HCT116 (cell line): ENCODE measurements around the gene NAT16. TPM values are rescaled to one million over a fixed set of nuclear protein-coding genes. Genes with fewer than 3 reads are reported as not detected.
A peak's percentile ranks its signal among the peaks of the same experiment; 100 is the strongest.

Source experiments
- ATAC-seq: fragments of 200-7000 bp; cut with Tn5 transposase; 2 replicates; pipeline ENCODE4 v1.9.1; 2020; ENCODE audit warnings: mild to moderate bottlenecking, moderate library complexity
- BruUV-seq: library from RNA; stranded (reverse); fragments of 400-500 nt; replicated peaks from 2 replicates; lab custom pipeline; 2021; lab: Mats Ljungman, UMichigan
- CTCF ChIA-PET: fragments of 300-600 bp; sonication (Branson Sonifier 250); formaldehyde crosslinking; loops from one replicate; lab custom pipeline; 2021; ENCODE audit warnings: antibody characterized with exemption; lab: Charles Lee
- POLR2A ChIA-PET: fragments of 300-600, 350-600 bp; sonication (Branson Sonifier 250); formaldehyde crosslinking; loops from one replicate; lab custom pipeline; 2021; ENCODE audit warnings: antibody characterized with exemption; lab: Charles Lee
- RAD21 ChIA-PET, 2 experiments: fragments of 300-600 bp; sonication (Branson Sonifier 250); formaldehyde crosslinking; loops; one replicate each; lab custom pipeline; 2023; ENCODE audit warnings: low total read pairs in 2 of 2; ENCODE audit not compliant: uncharacterized antibody in 2 of 2, unreplicated experiment in 2 of 2, low non-redundant PET in 1 of 2; lab: Charles Lee
- DNase-seq: peaks from one replicate; pipeline ENCODE4 v3.0.0-alpha.2; 2010; ENCODE audit warnings: low read depth, low spot score
- H2AFZ ChIP-seq: fragments of 200-600 bp; shearing (Covaris generic), sonication (generic); 2 replicates; pipeline ENCODE4 v1.6.1; 2017; ENCODE audit warnings: low read depth, mixed run types, mixed read lengths, antibody characterized with exemption, low read length; ENCODE audit not compliant: poor library complexity, severe bottlenecking
- H3K27ac ChIP-seq: 2 replicates; pipeline ENCODE4 v1.5.1; 2012; ENCODE audit warnings: low read depth, low read length
- H3K27me3 ChIP-seq: fragments of 200-600 bp; sonication (generic); 2 replicates; pipeline ENCODE4 v1.6.1; 2016; ENCODE audit warnings: mixed run types, low read length, mixed read lengths; ENCODE audit not compliant: insufficient read depth
- H3K36me3 ChIP-seq, 2 experiments: fragments of 200-500 bp in 1 of 2; fragments of 200-600 bp in 1 of 2; sonication (Bioruptor generic) in 1 of 2; sonication (generic) in 1 of 2; 2 replicates each; pipeline versions ENCODE4 v1.5.1 to v1.6.1; 2014 to 2016; ENCODE audit warnings: low read length in 2 of 2, inconsistent platforms in 1 of 2, mixed read lengths in 1 of 2, mixed run types in 1 of 2; ENCODE audit not compliant: insufficient read depth in 2 of 2, control insufficient read depth in 1 of 2
- H3K4me1 ChIP-seq, 2 experiments: fragments of 200-600 bp in 1 of 2; sonication (generic) in 1 of 2; 2 replicates each; pipeline versions ENCODE4 v1.5.1 to v1.6.1; 2012 to 2017; ENCODE audit warnings: low read length in 2 of 2, inconsistent platforms in 1 of 2, mild to moderate bottlenecking in 1 of 2, mixed read lengths in 1 of 2, mixed run types in 1 of 2, moderate library complexity in 1 of 2; ENCODE audit not compliant: insufficient read depth in 2 of 2, control insufficient read depth in 1 of 2
- H3K4me2 ChIP-seq: fragments of 200-600 bp; sonication (generic); 2 replicates; pipeline ENCODE4 v1.6.1; 2017; ENCODE audit warnings: mixed run types, low read length, mixed read lengths
- H3K4me3 ChIP-seq, 2 experiments: fragments of 200-600 bp in 1 of 2; sonication (generic) in 1 of 2; replicated peaks in 1 of 2; 2 replicates each; pipeline ENCODE4 v1.5.1; 2011 to 2016; ENCODE audit warnings: low read length in 2 of 2, control low read depth in 1 of 2, low read depth in 1 of 2, mild to moderate bottlenecking in 1 of 2, mixed read lengths in 1 of 2, mixed run types in 1 of 2
- H3K79me2 ChIP-seq: fragments of 200-600 bp; sonication (generic); 2 replicates; pipeline ENCODE4 v1.6.1; 2017; ENCODE audit warnings: mild to moderate bottlenecking, mixed run types, low read length, moderate library complexity, mixed read lengths; ENCODE audit not compliant: insufficient read depth
- H3K9ac ChIP-seq: fragments of 200-600 bp; sonication (generic); 2 replicates; pipeline ENCODE4 v1.6.1; 2016; ENCODE audit warnings: low read length, mixed read lengths
- H3K9me2 ChIP-seq: fragments of 200-600 bp; sonication (generic), shearing (Covaris generic); 2 replicates; pipeline ENCODE4 v1.6.1; 2017; ENCODE audit warnings: mixed run types, mild to moderate bottlenecking, moderate library complexity; ENCODE audit not compliant: insufficient read depth
- H3K9me3 ChIP-seq, 2 experiments: fragments of 200-500 bp in 1 of 2; fragments of 200-600 bp in 1 of 2; sonication (Bioruptor generic) in 1 of 2; sonication (generic) in 1 of 2; 2 replicates each; pipeline ENCODE4 v1.6.1; 2014 to 2017; ENCODE audit warnings: low read length in 2 of 2, mixed read lengths in 2 of 2, inconsistent platforms in 1 of 2, low read depth in 1 of 2, mild to moderate bottlenecking in 1 of 2, mixed run types in 1 of 2, moderate library complexity in 1 of 2; ENCODE audit not compliant: control insufficient read depth in 1 of 2, insufficient read depth in 1 of 2
- H4K20me1 ChIP-seq: fragments of 200-600 bp; sonication (generic), shearing (Covaris generic); 2 replicates; pipeline ENCODE4 v1.6.1; 2017; ENCODE audit warnings: mixed run types, mild to moderate bottlenecking, moderate library complexity; ENCODE audit not compliant: insufficient read depth
- CBX3 ChIP-seq: IDR thresholded peaks from 2 replicates; pipeline ENCODE4 v1.6.1; 2012; ENCODE audit warnings: low read depth
- CEBPB ChIP-seq: IDR thresholded peaks from 2 replicates; pipeline ENCODE4 v1.6.1; 2012; ENCODE audit warnings: low read depth
- EZH2 ChIP-seq: fragments of 200-600 bp; sonication (generic); IDR thresholded peaks from 2 replicates; pipeline ENCODE4 v1.6.1; 2017; ENCODE audit warnings: antibody characterized with exemption, mixed run types
- FOSL1 ChIP-seq: IDR thresholded peaks from 2 replicates; pipeline ENCODE4 v1.6.1; 2012; ENCODE audit warnings: low read depth
- POLR2AphosphoS5 ChIP-seq: IDR thresholded peaks from 2 replicates; pipeline ENCODE4 v1.6.1; 2011; ENCODE audit warnings: mild to moderate bottlenecking, low read depth, low read length, moderate library complexity
- SIN3A ChIP-seq: IDR thresholded peaks from 2 replicates; pipeline ENCODE4 v1.6.1; 2012; ENCODE audit warnings: low read depth
- SRF ChIP-seq: IDR thresholded peaks from 2 replicates; pipeline ENCODE4 v1.6.1; 2012; ENCODE audit warnings: low read depth
- TCF7L2 ChIP-seq: IDR thresholded peaks from 2 replicates; pipeline ENCODE4 v1.7.0; 2011; ENCODE audit warnings: borderline replicate concordance, inconsistent platforms; ENCODE audit not compliant: insufficient read depth, insufficient read length; ENCODE audit errors: extremely low read depth
- YY1 ChIP-seq: IDR thresholded peaks from 2 replicates; pipeline ENCODE4 v1.6.1; 2011; ENCODE audit warnings: low read length, low read depth, moderate library complexity, mild to moderate bottlenecking; ENCODE audit not compliant: insufficient replicate concordance; ENCODE audit errors: extremely low read depth
- ZFX ChIP-seq: fragments of 450-650 bp; IDR thresholded peaks from 2 replicates; pipeline ENCODE4 v1.6.1; 2017
- intact Hi-C: fragments of 100-400 bp; cut with micrococcal nuclease; formaldehyde crosslinking; loops from 2 replicates; pipeline ENCODE4 v1.10.0; 2022
- total RNA-seq: library from RNA; stranded (reverse); gene quantifications from one replicate; pipeline ENCODE4 v1.2.1, GENCODE V29; 2021; ENCODE audit not compliant: unreplicated experiment
- TF ChIP-seq, protein P1 (sequence below): IDR thresholded peaks from 2 replicates; pipeline ENCODE4 v1.6.1; 2012; ENCODE audit warnings: low read depth

NAT16 gene
- total RNA-seq, 1 experiment from 2014 or later, result 2.0 TPM

DNA sequence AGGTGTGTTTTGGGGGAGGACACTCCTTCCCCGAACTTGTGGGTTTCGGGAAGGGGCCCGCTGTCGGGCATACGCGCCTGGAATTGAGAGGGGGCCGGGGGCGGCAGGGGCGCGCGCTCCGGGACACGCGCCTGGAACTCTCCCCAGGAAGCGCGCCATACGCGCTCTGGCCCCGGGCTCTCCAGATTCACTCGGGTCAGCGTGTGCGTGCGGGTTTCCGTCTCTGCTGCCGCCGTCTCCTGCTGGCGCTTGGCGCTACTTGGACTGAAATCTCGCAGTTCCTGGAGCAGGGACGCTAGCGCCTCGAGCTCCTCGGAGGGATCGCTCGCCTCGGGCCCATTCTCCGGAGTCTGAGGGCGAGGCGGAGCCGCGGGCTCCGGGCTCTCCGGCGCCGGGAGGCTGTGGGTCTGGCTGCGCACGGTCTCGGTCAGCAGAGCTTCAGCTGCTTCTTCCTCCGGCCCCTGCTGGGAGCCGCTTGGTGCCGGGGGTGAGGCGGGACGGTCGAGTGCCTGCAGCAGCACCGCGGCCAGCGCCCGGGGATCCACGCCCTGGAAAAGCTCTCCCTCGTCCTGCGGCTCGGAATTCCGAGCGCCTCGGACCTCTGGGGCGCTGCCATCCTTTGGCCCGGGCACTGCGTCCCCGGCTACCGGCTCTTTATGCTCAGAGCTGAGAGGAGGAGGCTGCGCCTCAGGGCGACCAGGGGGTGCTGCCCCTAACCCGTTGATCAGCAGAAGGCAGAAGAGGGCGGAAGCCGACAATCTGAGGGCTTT lies 15.8 kb downstream of the NAT16 start:
- Histone ChIP-seq H4K20me1 (no peaks in the 10 kb centered on the region), H3K4me2 (peak overlapping the region; percentile 80), H2AFZ (no peak overlapping the region), H3K36me3 (peaks cover under 1% of the 10 kb centered on the region in 2 experiments; a peak in 3 of 4 replicates), H3K4me3 (peak overlapping the region; percentile 73 to 78), H3K27me3 (no peaks in the 10 kb centered on the region), H3K9me2 (no peaks in the 10 kb centered on the region), H3K9ac (peak overlapping the region; percentile 78), H3K79me2 (peaks cover 11% of the 10 kb centered on the region; the same call in 1 of the 2 replicates), H3K27ac (peak overlapping the region; percentile 97), H3K4me1 (peaks cover 64 to 97% of the 10 kb centered on the region in 2 experiments), H3K9me3 (no peaks in the 10 kb centered on the region)
- DNase-seq (no peak), ATAC-seq (no peak)
- RAD21 ChIA-PET, result no interaction called here
- CTCF ChIA-PET, result interaction anchor here (3.0 kb wide), 1 partner anchor 20 kb away, joined by 16 read pairs; no protein-coding TSS in a partner anchor
- intact Hi-C loops, result no loop called here
- BruUV-seq, result TSS peak; percentile 68
- no peak for TF ChIP-seq SRF
- TF ChIP-seq YY1, result no peak
- no peak for TF ChIP-seq FOSL1
- TF ChIP-seq, protein P1, sequence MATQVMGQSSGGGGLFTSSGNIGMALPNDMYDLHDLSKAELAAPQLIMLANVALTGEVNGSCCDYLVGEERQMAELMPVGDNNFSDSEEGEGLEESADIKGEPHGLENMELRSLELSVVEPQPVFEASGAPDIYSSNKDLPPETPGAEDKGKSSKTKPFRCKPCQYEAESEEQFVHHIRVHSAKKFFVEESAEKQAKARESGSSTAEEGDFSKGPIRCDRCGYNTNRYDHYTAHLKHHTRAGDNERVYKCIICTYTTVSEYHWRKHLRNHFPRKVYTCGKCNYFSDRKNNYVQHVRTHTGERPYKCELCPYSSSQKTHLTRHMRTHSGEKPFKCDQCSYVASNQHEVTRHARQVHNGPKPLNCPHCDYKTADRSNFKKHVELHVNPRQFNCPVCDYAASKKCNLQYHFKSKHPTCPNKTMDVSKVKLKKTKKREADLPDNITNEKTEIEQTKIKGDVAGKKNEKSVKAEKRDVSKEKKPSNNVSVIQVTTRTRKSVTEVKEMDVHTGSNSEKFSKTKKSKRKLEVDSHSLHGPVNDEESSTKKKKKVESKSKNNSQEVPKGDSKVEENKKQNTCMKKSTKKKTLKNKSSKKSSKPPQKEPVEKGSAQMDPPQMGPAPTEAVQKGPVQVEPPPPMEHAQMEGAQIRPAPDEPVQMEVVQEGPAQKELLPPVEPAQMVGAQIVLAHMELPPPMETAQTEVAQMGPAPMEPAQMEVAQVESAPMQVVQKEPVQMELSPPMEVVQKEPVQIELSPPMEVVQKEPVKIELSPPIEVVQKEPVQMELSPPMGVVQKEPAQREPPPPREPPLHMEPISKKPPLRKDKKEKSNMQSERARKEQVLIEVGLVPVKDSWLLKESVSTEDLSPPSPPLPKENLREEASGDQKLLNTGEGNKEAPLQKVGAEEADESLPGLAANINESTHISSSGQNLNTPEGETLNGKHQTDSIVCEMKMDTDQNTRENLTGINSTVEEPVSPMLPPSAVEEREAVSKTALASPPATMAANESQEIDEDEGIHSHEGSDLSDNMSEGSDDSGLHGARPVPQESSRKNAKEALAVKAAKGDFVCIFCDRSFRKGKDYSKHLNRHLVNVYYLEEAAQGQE, result no peak
- TF ChIP-seq SIN3A, result no peak
- no peak for TF ChIP-seq CEBPB
- no peak for TF ChIP-seq CBX3
- no peak for TF ChIP-seq POLR2AphosphoS5
- TF ChIP-seq ZFX, result no peak; the same call in 1 of the 2 replicates
- no peak for TF ChIP-seq TCF7L2
- no peak for TF ChIP-seq EZH2
- POLR2A ChIA-PET, result interaction anchor here (2.0 to 2.5 kb wide), 3 partner anchors 10 to 38 kb away, joined by 7 to 23 read pairs (median 15); partner anchors contain the start of gene SERPINE1
